NT2/D1 (cell line): Measurements from ENCODE around the gene WNT9B.

Experiments
- SUZ12 ChIP-seq: IDR thresholded peaks from 2 replicates; pipeline ENCODE4 v1.6.1; 2011; ENCODE audit not compliant: insufficient read length, insufficient read depth; ENCODE audit errors: extremely low read depth
- ZNF274 ChIP-seq: IDR thresholded peaks from 2 replicates; pipeline ENCODE4 v1.6.1; 2011; ENCODE audit warnings: mild to moderate bottlenecking, low read depth, low read length

DNA sequence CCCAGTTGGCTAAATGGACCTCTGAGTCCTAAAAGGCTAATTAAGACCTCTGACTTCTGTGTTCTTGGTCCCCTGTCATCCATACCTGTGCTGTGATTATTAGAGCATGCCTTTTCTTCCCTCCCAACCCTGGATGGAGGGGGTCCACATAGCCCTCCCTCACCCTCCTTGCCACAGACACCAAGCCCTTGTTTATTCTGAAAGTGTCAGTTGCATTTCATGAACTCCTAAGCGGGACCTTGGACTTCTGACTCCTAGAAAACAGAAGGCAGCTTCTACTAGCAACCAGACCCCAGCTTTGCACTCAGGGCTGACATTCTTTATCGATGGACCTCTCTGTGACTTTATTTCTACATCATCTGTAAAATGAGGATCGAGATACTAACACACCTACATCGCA lies 38.1 kb downstream of the WNT9B start:
- TF ChIP-seq SUZ12 (no peak), ZNF274 (no peak)
